Measurements from ENCODE around the gene TSPAN13. TPM values are rescaled to one million over a fixed set of nuclear protein-coding genes. Genes with fewer than 3 reads are reported as not detected.

The TSPAN13 gene
- total and polyA plus RNA-seq, 2 of the 4 experiments (the other 2 are of a cell fraction): 3.0 to 5.0 TPM

- ATAC-seq (ENCODE audit: low read depth): no peak
- no peak overlapping the region for H2BK120ac ChIP-seq (ENCODE audit: low read depth, low read length)
- H3K36me3 ChIP-seq (ENCODE audit: control insufficient read depth, insufficient read depth, low read length): no peaks in the 10 kb centered on the region
- no peak overlapping the region for H4K91ac ChIP-seq (ENCODE audit: insufficient read depth, low read depth, low read length)
- no peak for DNase-seq
- H3K9me1 ChIP-seq (ENCODE audit: insufficient read depth, low read length): no peaks in the 10 kb centered on the region
- H3K9me3 ChIP-seq (ENCODE audit: control insufficient read depth, insufficient read depth, low read length): no peaks in the 10 kb centered on the region
- no peak overlapping the region for H3K18ac ChIP-seq (ENCODE audit: low read depth, low read length)
- H3K27me3 ChIP-seq (ENCODE audit: control insufficient read depth, insufficient read depth, low read length): no peaks in the 10 kb centered on the region
- H4K8ac ChIP-seq (ENCODE audit: low read depth in 2 of 2, low read length in 2 of 2): no peak overlapping the region
- H3K79me1 ChIP-seq (ENCODE audit: low read depth in 1 of 2, low read length in 2 of 2): no peaks in the 10 kb centered on the region
- H4K5ac ChIP-seq (ENCODE audit: low read depth, low read length): no peak overlapping the region
- H3K4me3 ChIP-seq (ENCODE audit: insufficient read depth, low read depth, low read length): no peak overlapping the region
- no peak overlapping the region for H2AFZ ChIP-seq (replicated peaks; ENCODE audit: low read length, poor library complexity)
- no peak overlapping the region for H3K14ac ChIP-seq (replicated peaks; ENCODE audit: low read depth, low read length)
- no peak for TF ChIP-seq RCOR1 (IDR thresholded peaks at IDR 0.05; ENCODE audit: insufficient replicate concordance, low read length)
- no peak for TF ChIP-seq BHLHE40 (IDR thresholded peaks at IDR 0.05; ENCODE audit: low read depth, low read length)
- TF ChIP-seq MXI1 (IDR thresholded peaks at IDR 0.05; ENCODE audit: borderline replicate concordance, low read depth, low read length): no peak
- ChIA-PET POLR2A (ENCODE audit: unreplicated experiment) (no interaction called here), CTCF (no interaction called here)
- BruUV-seq (replicated peaks): no TSS peak
- dilution Hi-C loops (cut with HindIII; ENCODE audit: low sequenced_read_pairs, unreplicated experiment): no loop called here
- H3K23ac ChIP-seq (ENCODE audit: low read depth, low read length): no peak overlapping the region
- H2BK15ac ChIP-seq (ENCODE audit: low read depth, low read length): no peak overlapping the region
- no peak overlapping the region for H2BK20ac ChIP-seq (ENCODE audit: low read depth, low read length)
- H3K9ac ChIP-seq (ENCODE audit: low read depth, low read length): no peak overlapping the region
- intact Hi-C loops (cut with micrococcal nuclease): no loop called here
- no peak overlapping the region for H2AK5ac ChIP-seq (ENCODE audit: low read depth, low read length)
- H3K4me2 ChIP-seq (ENCODE audit: low read depth, low read length): no peak overlapping the region
- no CpG with 5 or more reads among the region's 3 CpGs for WGBS, 2 experiments (ENCODE audit: extremely low coverage in 2 of 2, insufficient read length in 1 of 2)
- H3K4ac ChIP-seq (ENCODE audit: low read depth, low read length): no peak overlapping the region
- no peaks in the 10 kb centered on the region for H4K20me1 ChIP-seq (ENCODE audit: insufficient read depth, low read length)
- H3K56ac ChIP-seq (ENCODE audit: extremely low read depth, insufficient read depth, low read length): no peak overlapping the region
- H3K4me1 ChIP-seq (ENCODE audit: control insufficient read depth, insufficient read depth, low read length): peaks cover 3% of the 10 kb centered on the region; the same call in 1 of the 2 replicates
- no peak overlapping the region for H2AK9ac ChIP-seq (replicated peaks; ENCODE audit: low read depth, low read length, poor library complexity)
- H2BK5ac ChIP-seq (ENCODE audit: low read depth, low read length, poor library complexity, severe bottlenecking): no peak overlapping the region
- H3K27ac ChIP-seq (ENCODE audit: insufficient read depth, low read length): no peak overlapping the region
- in situ Hi-C loops (cut with MboI; ENCODE audit: low sequenced_read_pairs): no loop called here
Observed at GRCh38 chr7:16813232-16813616, 59.7 kb downstream of the TSPAN13 start.
